ENCODE results near the gene CDC42EP2. TPM values are rescaled to one million over a fixed set of nuclear protein-coding genes. Genes with fewer than 3 reads are reported as not detected.

CDC42EP2 gene
- polyA plus RNA-seq, 6 donors from 2014 or later, result 0.88 TPM; not detected in 5

- Mint-ChIP-seq H3K4me3 (peak overlapping the region in 1 of 8 donors; percentile 35), H3K4me1 (peaks cover 2 to 6% (median 5%) of the 10 kb centered on the region in 3 donors), H3K27ac (peak overlapping the region in 1 of 6 donors; percentile 51), H3K27me3 (no peaks in the 10 kb centered on the region), H3K9me3 (no peaks in the 10 kb centered on the region), H3K36me3 (peaks cover 18 to 19% of the 10 kb centered on the region in 2 donors)
- ATAC-seq (ENCODE audit: low read depth in 2 of 2) (no peak), DNase-seq (no peak)
Observed at GRCh38 chr11:65288706-65289536, 25.7 kb upstream of the CDC42EP2 start.

- Mint-ChIP-seq H3K27ac (peak overlapping the region in 3 of 6 donors; percentile 68 to 74 (median 69)), H3K9me3 (no peaks in the 10 kb centered on the region), H3K4me1 (peaks cover 2 to 6% (median 5%) of the 10 kb centered on the region in 3 donors), H3K27me3 (no peaks in the 10 kb centered on the region), H3K36me3 (peaks cover 22 to 35% of the 10 kb centered on the region in 2 donors), H3K4me3 (no peak overlapping the region)
- DNase-seq (no peak), ATAC-seq (ENCODE audit: low read depth in 2 of 2) (peak in 1 of 2 donors; percentile 32)
Observed at GRCh38 chr11:65290448-65291165, 24.1 kb upstream of the CDC42EP2 start.

- Mint-ChIP-seq H3K4me3 (peak overlapping the region in 1 of 8 donors; percentile 25), H3K36me3 (peaks cover 22 to 40% of the 10 kb centered on the region in 2 donors), H3K9me3 (no peaks in the 10 kb centered on the region), H3K27ac (peak overlapping the region in 2 of 6 donors; percentile 32 to 54), H3K4me1 (peaks cover 2 to 6% (median 5%) of the 10 kb centered on the region in 3 donors), H3K27me3 (no peaks in the 10 kb centered on the region)
- ATAC-seq (ENCODE audit: low read depth in 2 of 2) (no peak), DNase-seq (no peak)
Observed at GRCh38 chr11:65291613-65292012, 23.1 kb upstream of the CDC42EP2 start.

- no peak for DNase-seq
- ATAC-seq (ENCODE audit: low read depth in 2 of 2), result no peak
- peaks cover 0 to 6% (median 5%) of the 10 kb centered on the region in 3 donors for H3K4me1 Mint-ChIP-seq
- H3K27ac Mint-ChIP-seq, result peak overlapping the region in 1 of 6 donors; percentile 57
- peaks cover 14 to 40% of the 10 kb centered on the region in 2 donors for H3K36me3 Mint-ChIP-seq
- H3K9me3 Mint-ChIP-seq, result no peaks in the 10 kb centered on the region
- H3K27me3 Mint-ChIP-seq, result no peaks in the 10 kb centered on the region
- H3K4me3 Mint-ChIP-seq, result no peak overlapping the region
Observed at GRCh38 chr11:65292890-65293289, 21.8 kb upstream of the CDC42EP2 start.

GRCh38 chr11:65293909-65294381, 20.7 kb upstream of the CDC42EP2 start:
- H3K27ac Mint-ChIP-seq, result peak overlapping the region in 2 of 6 donors; percentile 42 to 89
- H3K27me3 Mint-ChIP-seq, result no peaks in the 10 kb centered on the region
- peaks cover 14 to 40% of the 10 kb centered on the region in 2 donors for H3K36me3 Mint-ChIP-seq
- DNase-seq (no peak), ATAC-seq (ENCODE audit: low read depth in 2 of 2) (no peak)
- H3K4me1 Mint-ChIP-seq, result peaks cover 0 to 6% (median 5%) of the 10 kb centered on the region in 3 donors
- H3K4me3 Mint-ChIP-seq, result no peak overlapping the region
- H3K9me3 Mint-ChIP-seq, result no peaks in the 10 kb centered on the region

- no peak for ATAC-seq (ENCODE audit: low read depth in 2 of 2)
- peak overlapping the region in 1 of 6 donors; percentile 44 for H3K27ac Mint-ChIP-seq
- peaks cover 8 to 33% of the 10 kb centered on the region in 2 donors for H3K36me3 Mint-ChIP-seq
- H3K9me3 Mint-ChIP-seq, result no peaks in the 10 kb centered on the region
- DNase-seq, result no peak
- H3K27me3 Mint-ChIP-seq, result no peaks in the 10 kb centered on the region
- H3K4me3 Mint-ChIP-seq, result no peak overlapping the region
- peaks cover 0 to 6% (median 5%) of the 10 kb centered on the region in 3 donors for H3K4me1 Mint-ChIP-seq
Observed at GRCh38 chr11:65295001-65295400, 19.7 kb upstream of the CDC42EP2 start.

- Mint-ChIP-seq H3K27me3 (no peaks in the 10 kb centered on the region), H3K36me3 (peaks cover 4 to 26% of the 10 kb centered on the region in 2 donors), H3K27ac (no peak overlapping the region), H3K4me3 (no peak overlapping the region), H3K4me1 (peaks cover 0 to under 1% (median under 1%) of the 10 kb centered on the region in 3 donors), H3K9me3 (no peaks in the 10 kb centered on the region)
- ATAC-seq (ENCODE audit: low read depth in 2 of 2) (no peak), DNase-seq (no peak)
Observed at GRCh38 chr11:65295571-65296341, 18.9 kb upstream of the CDC42EP2 start.

- peaks cover 4 to 26% of the 10 kb centered on the region in 2 donors for H3K36me3 Mint-ChIP-seq
- no peaks in the 10 kb centered on the region for H3K27me3 Mint-ChIP-seq
Observed at GRCh38 chr11:65297026-65297672, 17.5 kb upstream of the CDC42EP2 start.

GRCh38 chr11:65298131-65298535, 16.5 kb upstream of the CDC42EP2 start:
- no peaks in the 10 kb centered on the region for H3K27me3 Mint-ChIP-seq
- no peak overlapping the region for H3K4me3 Mint-ChIP-seq
- H3K9me3 Mint-ChIP-seq, result no peaks in the 10 kb centered on the region
- H3K36me3 Mint-ChIP-seq, result peaks cover 4 to 26% of the 10 kb centered on the region in 2 donors
- ATAC-seq (ENCODE audit: low read depth in 2 of 2) (no peak), DNase-seq (no peak)
- H3K27ac Mint-ChIP-seq, result no peak overlapping the region
- H3K4me1 Mint-ChIP-seq, result no peaks in the 10 kb centered on the region

More at GRCh38 chr11:65297026-65297672, 17.5 kb upstream of the CDC42EP2 start:
- no peak overlapping the region for H3K27ac Mint-ChIP-seq
- H3K4me1 Mint-ChIP-seq, result no peaks in the 10 kb centered on the region
- no peak for ATAC-seq (ENCODE audit: low read depth in 2 of 2)
- H3K9me3 Mint-ChIP-seq, result no peaks in the 10 kb centered on the region
- no peak for DNase-seq
- H3K4me3 Mint-ChIP-seq, result no peak overlapping the region

- Mint-ChIP-seq H3K9me3 (no peaks in the 10 kb centered on the region), H3K27me3 (no peaks in the 10 kb centered on the region), H3K36me3 (peaks cover 4 to 24% of the 10 kb centered on the region in 2 donors), H3K27ac (no peak overlapping the region), H3K4me1 (no peaks in the 10 kb centered on the region), H3K4me3 (no peak overlapping the region)
- DNase-seq, result no peak
- no peak for ATAC-seq (ENCODE audit: low read depth in 2 of 2)
Observed at GRCh38 chr11:65298655-65299179, 15.9 kb upstream of the CDC42EP2 start.

- no peak for ATAC-seq (ENCODE audit: low read depth in 2 of 2)
- no peak overlapping the region for H3K27ac Mint-ChIP-seq
- H3K36me3 Mint-ChIP-seq, result peaks cover 0 to 4% of the 10 kb centered on the region in 2 donors
- H3K27me3 Mint-ChIP-seq, result no peaks in the 10 kb centered on the region
- DNase-seq, result no peak
- no peak overlapping the region for H3K4me3 Mint-ChIP-seq
- no peaks in the 10 kb centered on the region for H3K4me1 Mint-ChIP-seq
- H3K9me3 Mint-ChIP-seq, result no peaks in the 10 kb centered on the region
Observed at GRCh38 chr11:65300621-65301275, 13.9 kb upstream of the CDC42EP2 start.
